IMR-90 (cell line): ENCODE results near the gene IL17F.

ENCODE experiments used
- BHLHE40 ChIP-seq: fragments of 150-350 bp; IDR thresholded peaks from 2 replicates; pipeline ENCODE4 v1.6.1; 2016; ENCODE audit warnings: mild to moderate bottlenecking, low read depth, low read length
- CEBPB ChIP-seq: IDR thresholded peaks from 2 replicates; pipeline ENCODE4 v1.6.1; 2012; ENCODE audit warnings: low read depth, low read length, improper control_type of control experiment
- CTCF ChIP-seq: conservative IDR thresholded peaks from 2 replicates; pipeline ENCODE4 v1.5.1; 2012; ENCODE audit warnings: mild to moderate bottlenecking, low read depth, low read length, improper control_type of control experiment
- MAFK ChIP-seq: IDR thresholded peaks from 2 replicates; pipeline ENCODE4 v1.6.1; 2012; ENCODE audit warnings: low read depth, low read length, improper control_type of control experiment
- MXI1 ChIP-seq: IDR thresholded peaks from 2 replicates; pipeline ENCODE4 v1.6.1; 2012; ENCODE audit warnings: low read depth, mild to moderate bottlenecking, low read length, moderate library complexity, borderline replicate concordance
- NFE2L2 ChIP-seq: fragments of 150-350 bp; IDR thresholded peaks from 2 replicates; pipeline ENCODE4 v1.6.1; 2016; ENCODE audit warnings: low read depth, mild to moderate bottlenecking, low read length
- POLR2A ChIP-seq: IDR thresholded peaks from 2 replicates; pipeline ENCODE4 v1.6.1; 2012; ENCODE audit warnings: mild to moderate bottlenecking, low read depth, low read length
- RAD21 ChIP-seq: IDR thresholded peaks from 2 replicates; pipeline ENCODE4 v1.6.1; 2012; ENCODE audit warnings: low read length, improper control_type of control experiment
- RCOR1 ChIP-seq: IDR thresholded peaks from 2 replicates; pipeline ENCODE4 v1.6.1; 2012; ENCODE audit warnings: mild to moderate bottlenecking, low read length, improper control_type of control experiment; ENCODE audit not compliant: insufficient replicate concordance
- RFX5 ChIP-seq: IDR thresholded peaks from 2 replicates; pipeline ENCODE4 v1.8.0; 2012; ENCODE audit warnings: low read depth, mild to moderate bottlenecking, low read length, moderate library complexity
- SMC3 ChIP-seq: fragments of 150-350 bp; IDR thresholded peaks from 2 replicates; pipeline ENCODE4 v1.6.1; 2016; ENCODE audit warnings: low read depth, mild to moderate bottlenecking, antibody characterized with exemption, low read length, moderate library complexity
- TF ChIP-seq, protein P1 (sequence below): fragments of 150-350 bp; IDR thresholded peaks from 2 replicates; pipeline ENCODE4 v1.6.1; 2017; ENCODE audit warnings: mild to moderate bottlenecking, antibody characterized with exemption, low read length, low read depth

DNA sequence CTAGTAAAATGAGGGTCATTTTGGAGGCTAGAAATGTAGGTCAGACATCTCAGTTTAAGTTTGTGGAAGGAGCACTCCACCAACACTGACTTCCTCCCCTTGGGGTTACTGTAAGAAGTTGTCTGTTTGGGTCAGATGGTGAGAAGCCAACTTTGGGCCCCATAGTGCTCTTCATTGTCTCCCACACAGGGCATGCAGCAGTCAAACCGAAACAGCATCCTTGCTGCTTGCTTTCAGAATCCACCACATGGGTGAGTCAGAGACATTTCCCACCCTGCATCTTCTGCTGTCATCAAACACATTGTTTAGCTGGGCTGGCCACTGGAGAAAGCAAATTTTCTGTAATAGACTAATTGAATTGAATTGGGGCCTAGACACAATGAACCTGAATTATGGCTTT lies 16.8 kb downstream of the IL17F start:
- TF ChIP-seq CTCF: no peak
- TF ChIP-seq MAFK: no peak
- no peak for TF ChIP-seq MXI1
- TF ChIP-seq RCOR1: no peak
- TF ChIP-seq POLR2A: no peak
- no peak for TF ChIP-seq CEBPB
- TF ChIP-seq RFX5: no peak
- TF ChIP-seq, protein P1, sequence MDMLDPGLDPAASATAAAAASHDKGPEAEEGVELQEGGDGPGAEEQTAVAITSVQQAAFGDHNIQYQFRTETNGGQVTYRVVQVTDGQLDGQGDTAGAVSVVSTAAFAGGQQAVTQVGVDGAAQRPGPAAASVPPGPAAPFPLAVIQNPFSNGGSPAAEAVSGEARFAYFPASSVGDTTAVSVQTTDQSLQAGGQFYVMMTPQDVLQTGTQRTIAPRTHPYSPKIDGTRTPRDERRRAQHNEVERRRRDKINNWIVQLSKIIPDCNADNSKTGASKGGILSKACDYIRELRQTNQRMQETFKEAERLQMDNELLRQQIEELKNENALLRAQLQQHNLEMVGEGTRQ: no peak
- no peak for TF ChIP-seq RAD21
- no peak for TF ChIP-seq BHLHE40
- no peak for TF ChIP-seq NFE2L2
- no peak for TF ChIP-seq SMC3
